Brain microvascular endothelial cell (primary cell): ENCODE results near the gene ECI1.

Experiments used
- DNase-seq: peaks from one replicate; pipeline ENCODE4 v3.0.0-alpha.2; 2020
- H3K27ac ChIP-seq: fragments of 250-450 bp; sonication (Bioruptor Pico); 2 replicates; pipeline ENCODE4 v1.5.1; 2020; ENCODE audit warnings: mild to moderate bottlenecking, moderate library complexity
- H3K27me3 ChIP-seq: fragments of 250-450 bp; sonication (Bioruptor Pico); replicated peaks from 2 replicates; pipeline ENCODE4 v1.5.1; 2020; ENCODE audit warnings: mild to moderate bottlenecking
- H3K36me3 ChIP-seq: fragments of 250-450 bp; sonication (Bioruptor Pico); replicated peaks from 2 replicates; pipeline ENCODE4 v1.5.1; 2020; ENCODE audit warnings: mild to moderate bottlenecking
- H3K4me3 ChIP-seq: 2 replicates; pipeline ENCODE4 v1.5.1; 2011; ENCODE audit warnings: low read depth, mild to moderate bottlenecking, control low read depth, low read length, moderate library complexity
- in situ Hi-C: cut with HindIII; loops from 2 replicates; pipeline ENCODE4 v1.10.0; 2017; ENCODE audit warnings: low sequenced_read_pairs, low pct_ligation_motif_present
- TF ChIP-seq, protein P1 (sequence below): IDR thresholded peaks from 2 replicates; pipeline ENCODE4 v1.5.1; 2011; ENCODE audit warnings: low read depth, mild to moderate bottlenecking, moderate library complexity, low read length, control low read depth, inconsistent platforms; ENCODE audit errors: missing control alignments

ECI1 gene

DNA sequence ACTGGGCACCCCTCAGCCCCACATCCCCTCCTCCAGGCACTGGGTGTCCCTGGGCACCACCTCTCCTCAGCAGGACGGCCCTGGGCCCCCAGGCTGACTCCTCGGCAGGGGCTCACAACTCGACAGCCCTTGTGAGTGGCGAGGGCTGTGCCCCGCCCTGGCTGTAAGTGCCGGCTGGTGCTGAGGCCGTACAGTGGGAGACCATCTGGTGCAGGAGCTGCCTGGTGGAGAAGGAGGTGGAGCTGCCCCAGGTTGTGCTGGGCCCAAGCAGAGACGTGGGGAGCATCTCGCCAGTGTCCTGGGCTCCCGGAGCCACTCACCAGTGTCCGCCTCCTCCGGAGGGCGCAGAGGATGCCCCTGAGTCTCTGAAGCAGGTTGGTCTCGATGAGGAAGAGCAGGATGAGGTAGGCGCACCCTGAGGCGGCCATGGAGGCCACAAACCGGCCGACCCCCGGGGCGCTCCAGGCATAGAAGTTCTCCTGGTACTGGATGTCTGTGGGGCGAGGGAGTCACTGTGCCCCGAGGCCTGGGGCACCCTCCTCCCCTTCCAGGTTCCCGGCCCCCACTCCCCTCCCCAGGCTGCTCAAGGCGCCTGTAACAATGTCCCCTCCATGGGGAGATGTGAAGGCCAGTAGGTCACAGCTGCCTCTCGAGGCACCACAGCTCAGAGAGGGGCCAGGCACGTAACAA is 31.6 kb upstream of the ECI1 start:
- Histone ChIP-seq H3K27me3 (no peaks in the 10 kb centered on the region), H3K27ac (no peak overlapping the region), H3K36me3 (no peaks in the 10 kb centered on the region), H3K4me3 (no peak overlapping the region)
- TF ChIP-seq, protein P1, sequence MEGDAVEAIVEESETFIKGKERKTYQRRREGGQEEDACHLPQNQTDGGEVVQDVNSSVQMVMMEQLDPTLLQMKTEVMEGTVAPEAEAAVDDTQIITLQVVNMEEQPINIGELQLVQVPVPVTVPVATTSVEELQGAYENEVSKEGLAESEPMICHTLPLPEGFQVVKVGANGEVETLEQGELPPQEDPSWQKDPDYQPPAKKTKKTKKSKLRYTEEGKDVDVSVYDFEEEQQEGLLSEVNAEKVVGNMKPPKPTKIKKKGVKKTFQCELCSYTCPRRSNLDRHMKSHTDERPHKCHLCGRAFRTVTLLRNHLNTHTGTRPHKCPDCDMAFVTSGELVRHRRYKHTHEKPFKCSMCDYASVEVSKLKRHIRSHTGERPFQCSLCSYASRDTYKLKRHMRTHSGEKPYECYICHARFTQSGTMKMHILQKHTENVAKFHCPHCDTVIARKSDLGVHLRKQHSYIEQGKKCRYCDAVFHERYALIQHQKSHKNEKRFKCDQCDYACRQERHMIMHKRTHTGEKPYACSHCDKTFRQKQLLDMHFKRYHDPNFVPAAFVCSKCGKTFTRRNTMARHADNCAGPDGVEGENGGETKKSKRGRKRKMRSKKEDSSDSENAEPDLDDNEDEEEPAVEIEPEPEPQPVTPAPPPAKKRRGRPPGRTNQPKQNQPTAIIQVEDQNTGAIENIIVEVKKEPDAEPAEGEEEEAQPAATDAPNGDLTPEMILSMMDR: no peak
- in situ Hi-C loops: no loop called here
- DNase-seq: no peak

DNA sequence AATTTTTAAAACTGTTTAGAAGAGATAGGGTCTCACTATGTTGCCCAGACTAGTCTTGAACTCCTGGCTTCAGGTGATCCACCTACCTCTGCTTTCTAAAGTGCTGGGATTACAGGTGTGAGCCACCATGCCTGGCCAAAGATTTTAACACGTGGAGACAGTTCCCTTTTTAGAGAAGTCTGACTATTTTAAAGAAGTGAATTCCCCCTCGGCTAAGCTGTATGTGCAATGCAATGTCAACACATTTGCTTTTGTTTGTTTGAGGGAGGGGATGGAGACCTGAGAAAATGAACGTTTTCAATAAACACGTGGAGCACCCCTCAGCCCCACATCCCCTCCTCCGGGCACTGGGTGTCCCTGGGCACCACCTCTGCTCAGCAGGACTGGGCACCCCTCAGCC is 30.9 kb upstream of the ECI1 start:
- Histone ChIP-seq H3K36me3 (no peaks in the 10 kb centered on the region), H3K27ac (no peak overlapping the region), H3K4me3 (no peak overlapping the region), H3K27me3 (no peaks in the 10 kb centered on the region)
- TF ChIP-seq, protein P1: no peak
- in situ Hi-C loops: no loop called here
- DNase-seq: no peak

DNA sequence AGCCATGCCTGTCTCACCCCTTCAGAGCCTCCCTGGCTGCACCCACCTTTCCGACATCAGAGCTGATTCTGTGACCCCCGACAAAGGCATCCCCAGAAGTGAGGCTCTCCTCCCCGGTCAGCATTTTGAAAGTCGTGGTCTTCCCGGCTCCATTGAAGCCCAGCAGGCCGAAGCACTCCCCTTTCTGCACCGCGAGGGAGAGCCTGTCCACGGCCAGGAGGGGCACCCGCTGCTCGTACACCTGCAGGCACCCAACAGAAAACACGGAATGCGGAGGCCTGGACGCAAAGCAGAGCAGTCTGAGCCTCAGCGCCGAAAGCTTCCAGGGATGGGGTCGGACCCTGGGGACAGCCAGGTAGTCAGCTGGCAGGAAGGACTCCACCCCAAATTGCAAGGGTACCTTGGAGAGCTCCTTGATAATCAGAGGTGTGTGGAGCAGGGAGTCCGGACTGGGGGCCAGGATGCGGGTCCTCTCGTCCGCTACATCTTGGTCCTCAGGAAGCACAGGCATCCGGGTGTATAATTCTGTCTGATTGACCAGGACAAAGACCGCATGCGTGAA is 29.7 kb upstream of the ECI1 start:
- Histone ChIP-seq H3K27me3 (no peaks in the 10 kb centered on the region), H3K4me3 (no peak overlapping the region), H3K36me3 (no peaks in the 10 kb centered on the region), H3K27ac (no peak overlapping the region)
- no peak for DNase-seq
- TF ChIP-seq, protein P1: no peak
- in situ Hi-C loops: no loop called here

DNA sequence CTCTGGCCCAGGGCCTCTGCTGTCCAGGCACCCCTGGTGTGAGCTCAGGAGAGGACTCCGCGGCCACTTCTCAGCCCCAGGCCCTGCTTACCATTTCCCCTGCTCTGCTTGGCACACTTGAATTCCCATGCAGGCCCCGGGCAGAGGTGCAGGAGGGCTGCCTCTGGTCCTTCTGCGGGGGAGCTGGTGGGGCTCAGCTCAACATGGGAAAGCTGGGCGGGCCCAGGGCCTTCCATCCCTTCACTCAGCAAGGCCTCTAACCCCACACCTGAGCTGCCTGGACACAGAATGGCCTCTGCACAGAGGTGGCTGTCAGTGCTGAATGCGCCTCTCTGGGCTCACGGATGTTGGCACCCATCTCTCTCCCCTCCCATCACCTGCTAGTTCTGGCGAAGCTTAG is 29.1 kb upstream of the ECI1 start:
- in situ Hi-C loops: no loop called here
- H3K27ac ChIP-seq: no peak overlapping the region
- H3K27me3 ChIP-seq: no peaks in the 10 kb centered on the region
- TF ChIP-seq, protein P1: no peak
- no peak overlapping the region for H3K4me3 ChIP-seq
- DNase-seq: no peak
- H3K36me3 ChIP-seq: no peaks in the 10 kb centered on the region

DNA sequence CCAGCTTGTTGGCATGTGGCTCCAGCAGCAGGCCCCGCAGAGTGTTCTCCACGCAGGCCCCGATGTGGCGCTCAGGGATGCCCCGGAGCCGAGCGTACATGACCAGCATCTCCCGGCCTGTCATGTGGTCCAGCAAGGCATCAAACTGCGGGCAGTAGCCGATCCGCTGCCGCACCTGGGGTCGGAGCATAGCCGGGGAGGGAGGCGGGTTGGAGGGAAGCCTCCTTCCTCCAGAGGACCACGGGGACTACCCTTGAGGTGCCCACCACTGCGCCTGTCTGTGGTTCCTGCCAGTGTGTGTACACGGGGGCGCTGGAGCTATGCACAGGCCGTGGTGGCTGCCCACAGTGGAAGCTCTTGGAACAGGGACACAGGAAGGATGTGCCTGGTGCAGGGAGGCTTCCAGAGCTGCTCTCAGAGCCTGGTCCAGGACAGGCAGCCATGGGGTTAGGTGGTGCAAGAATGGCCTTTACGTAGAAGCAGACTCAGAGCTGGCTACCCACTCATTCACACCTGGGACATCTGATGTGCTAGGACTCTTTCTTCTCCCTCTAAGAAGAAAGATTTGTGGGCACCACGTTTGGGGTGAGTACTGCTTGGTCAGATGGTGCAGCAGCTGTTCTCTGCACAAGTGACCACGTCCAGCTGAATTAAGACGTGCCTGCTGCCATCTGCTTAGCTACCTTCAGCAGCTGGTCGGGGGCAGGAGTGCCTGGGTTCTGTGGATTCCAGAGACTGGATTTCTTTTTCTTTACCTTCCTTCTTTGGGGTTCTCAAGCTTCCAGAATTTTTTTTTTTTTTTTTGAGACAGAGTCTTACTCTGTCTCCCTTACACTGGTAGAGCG is 27.8 kb upstream of the ECI1 start:
- Histone ChIP-seq H3K27me3 (no peaks in the 10 kb centered on the region), H3K36me3 (no peaks in the 10 kb centered on the region), H3K27ac (no peak overlapping the region), H3K4me3 (no peak overlapping the region)
- TF ChIP-seq, protein P1: no peak
- DNase-seq: no peak
- in situ Hi-C loops: no loop called here
